ENCODE data around the gene EXOSC2.

DNA sequence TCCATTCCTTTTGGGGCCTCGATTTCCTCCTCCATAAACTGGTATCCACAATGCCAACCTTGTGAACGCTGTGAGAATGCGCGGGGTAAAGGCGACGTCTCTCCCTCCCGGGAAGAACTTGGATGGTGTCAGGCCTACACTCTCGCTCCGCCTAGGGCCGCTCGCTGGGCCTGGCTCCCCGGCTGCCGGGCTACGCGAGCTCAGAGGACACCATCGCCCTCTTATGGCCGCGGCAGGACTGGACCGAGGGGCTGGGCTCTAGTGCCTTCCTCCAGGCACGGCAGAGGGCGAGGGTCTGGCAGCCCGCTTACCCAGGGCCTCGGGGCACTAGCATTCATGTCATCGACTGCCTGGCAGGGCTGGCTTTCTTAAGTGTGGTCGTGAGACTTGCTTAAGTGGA lies 1.3 kb upstream of the EXOSC2 start:
- TF ChIP-seq, protein P1, sequence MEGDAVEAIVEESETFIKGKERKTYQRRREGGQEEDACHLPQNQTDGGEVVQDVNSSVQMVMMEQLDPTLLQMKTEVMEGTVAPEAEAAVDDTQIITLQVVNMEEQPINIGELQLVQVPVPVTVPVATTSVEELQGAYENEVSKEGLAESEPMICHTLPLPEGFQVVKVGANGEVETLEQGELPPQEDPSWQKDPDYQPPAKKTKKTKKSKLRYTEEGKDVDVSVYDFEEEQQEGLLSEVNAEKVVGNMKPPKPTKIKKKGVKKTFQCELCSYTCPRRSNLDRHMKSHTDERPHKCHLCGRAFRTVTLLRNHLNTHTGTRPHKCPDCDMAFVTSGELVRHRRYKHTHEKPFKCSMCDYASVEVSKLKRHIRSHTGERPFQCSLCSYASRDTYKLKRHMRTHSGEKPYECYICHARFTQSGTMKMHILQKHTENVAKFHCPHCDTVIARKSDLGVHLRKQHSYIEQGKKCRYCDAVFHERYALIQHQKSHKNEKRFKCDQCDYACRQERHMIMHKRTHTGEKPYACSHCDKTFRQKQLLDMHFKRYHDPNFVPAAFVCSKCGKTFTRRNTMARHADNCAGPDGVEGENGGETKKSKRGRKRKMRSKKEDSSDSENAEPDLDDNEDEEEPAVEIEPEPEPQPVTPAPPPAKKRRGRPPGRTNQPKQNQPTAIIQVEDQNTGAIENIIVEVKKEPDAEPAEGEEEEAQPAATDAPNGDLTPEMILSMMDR (IDR thresholded peaks at IDR 0.05) = peak; percentile 79
- TF ChIP-seq EZH2 (IDR thresholded peaks at IDR 0.05) (no peak), EZH2phosphoT487 (IDR thresholded peaks at IDR 0.05) (no peak)
